Activated CD8-positive, alpha-beta T cell treated with anti-CD3 and anti-CD28 coated beads for 36 hours (primary cell): ENCODE measurements around the gene TENT5C. TPM values are rescaled to one million over a fixed set of nuclear protein-coding genes. Genes with fewer than 3 reads are reported as not detected.
"Not testable (repeated sequence)": the region's sequence is repeated elsewhere in the genome, so short reads cannot be mapped to it uniquely, and the experiment has no call there.

Experiments used
- ATAC-seq: fragments of 200-7000 bp; cut with Tn5 transposase; one replicate; pipeline ENCODE4 v1.10.0; 2021; ENCODE audit warnings: mild to moderate bottlenecking, moderate library complexity
- CTCF ChIA-PET: fragments of 350-600 bp; sonication (Branson Sonifier 250); formaldehyde crosslinking; loops from one replicate; lab custom pipeline; 2021; ENCODE audit warnings: antibody characterized with exemption; lab: Charles Lee
- POLR2A ChIA-PET: fragments of 350-600 bp; sonication (Branson Sonifier 250); formaldehyde crosslinking; loops from one replicate; lab custom pipeline; 2021; ENCODE audit warnings: antibody characterized with exemption; lab: Charles Lee
- DNase-seq: peaks from one replicate; pipeline ENCODE4 v3.0.0-alpha.2; 2020
- H3K27ac Mint-ChIP-seq: one replicate; pipeline ENCODE4 v1.8.0; 2021; ENCODE audit warnings: mild to moderate bottlenecking, mixed read lengths
- H3K27me3 Mint-ChIP-seq: one replicate; pipeline ENCODE4 v1.8.0; 2021; ENCODE audit warnings: mixed read lengths
- H3K36me3 Mint-ChIP-seq: one replicate; pipeline ENCODE4 v1.8.0; 2021; ENCODE audit warnings: low read depth, mixed read lengths
- H3K4me1 Mint-ChIP-seq: one replicate; pipeline ENCODE4 v1.8.0; 2021; ENCODE audit warnings: low read depth, mixed read lengths
- H3K4me3 Mint-ChIP-seq: one replicate; pipeline ENCODE4 v1.8.0; 2021; ENCODE audit warnings: mild to moderate bottlenecking, moderate library complexity, mixed read lengths
- H3K9me3 Mint-ChIP-seq: one replicate; pipeline ENCODE4 v1.8.0; 2021; ENCODE audit warnings: mixed read lengths
- intact Hi-C: fragments of 100-400 bp; cut with micrococcal nuclease; formaldehyde crosslinking; loops from one replicate; pipeline ENCODE4 v1.10.0; 2022
- total RNA-seq, 2 experiments: library from RNA; stranded (reverse); gene quantifications; one replicate each; pipeline ENCODE4 v1.2.3, GENCODE V29; 2021
- TF ChIP-seq, protein P1 (sequence below): fragments of 200-600 bp; IDR thresholded peaks from one replicate; pipeline ENCODE4 v1.8.0; 2022; ENCODE audit warnings: antibody characterized with exemption, mild to moderate bottlenecking

The TENT5C gene
- total RNA-seq = 10 to 100 TPM; 13.1 to 13.6 TPM

DNA sequence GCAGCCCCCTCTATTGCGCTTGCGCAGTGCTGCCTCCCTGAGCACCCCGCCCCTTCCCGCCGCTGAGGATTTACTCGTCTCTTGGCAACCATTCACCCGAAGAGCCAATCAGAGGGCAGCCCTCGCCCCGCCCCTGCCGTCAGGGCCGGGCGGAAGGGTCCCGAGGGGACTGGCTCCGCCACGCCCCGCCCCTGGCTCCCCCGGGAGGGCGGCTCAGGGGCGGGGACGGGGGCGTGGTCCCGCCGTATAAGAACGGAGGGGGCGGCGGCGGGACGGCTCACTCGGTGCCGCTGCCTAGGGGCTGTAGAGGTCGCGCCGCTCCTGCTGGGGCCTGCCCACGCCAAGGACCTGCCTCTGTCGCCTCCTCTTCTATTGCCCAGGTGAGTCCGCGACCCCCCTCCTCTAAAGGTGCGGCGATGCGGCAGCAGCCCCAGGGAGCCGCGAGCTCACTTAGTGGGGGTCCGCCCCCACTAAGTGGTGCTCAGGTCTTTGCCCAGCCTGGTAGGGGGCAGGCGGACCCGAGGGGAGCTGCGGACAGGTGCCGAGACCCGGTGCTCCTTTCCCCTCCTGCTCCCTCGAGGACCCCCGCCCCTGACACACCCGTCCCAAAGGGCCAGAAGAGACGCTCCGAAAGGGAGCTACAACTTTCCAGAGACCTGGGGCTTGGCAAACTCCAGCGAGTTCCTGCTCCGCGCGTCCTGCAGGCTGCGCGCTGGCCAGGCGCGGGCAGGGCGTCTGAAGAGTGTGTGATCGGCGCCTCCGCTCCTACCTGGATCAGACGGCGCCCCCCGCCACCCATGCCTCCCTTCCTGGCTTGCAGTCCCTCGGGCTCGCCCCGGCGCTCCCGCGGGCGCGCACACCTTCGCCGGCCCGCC, at the start of gene TENT5C:
Gene TENT5C (plus strand): TSS at position 275 of the 875 bp plus-strand sequence. CDS start 16,821 bp downstream, outside the sequence.
- Mint-ChIP-seq H3K4me1 (peaks cover 32% of the 10 kb centered on the region), H3K36me3 (peaks cover 7% of the 10 kb centered on the region), H3K27ac (peak within 1 kb of the TSS; percentile 91), H3K4me3 (peak within 1 kb of the TSS; percentile 84), H3K9me3 (no peaks in the 10 kb centered on the region), H3K27me3 (peaks cover 13% of the 10 kb centered on the region)
- POLR2A ChIA-PET = interaction anchor here (0.6 to 2.8 kb wide), 14 partner anchors 9 to 69 kb away, joined by 3 to 23 read pairs (median 3); no protein-coding TSS in a partner anchor
- peak; percentile 96 for ATAC-seq
- peak; percentile 98 for DNase-seq
- TF ChIP-seq, protein P1, sequence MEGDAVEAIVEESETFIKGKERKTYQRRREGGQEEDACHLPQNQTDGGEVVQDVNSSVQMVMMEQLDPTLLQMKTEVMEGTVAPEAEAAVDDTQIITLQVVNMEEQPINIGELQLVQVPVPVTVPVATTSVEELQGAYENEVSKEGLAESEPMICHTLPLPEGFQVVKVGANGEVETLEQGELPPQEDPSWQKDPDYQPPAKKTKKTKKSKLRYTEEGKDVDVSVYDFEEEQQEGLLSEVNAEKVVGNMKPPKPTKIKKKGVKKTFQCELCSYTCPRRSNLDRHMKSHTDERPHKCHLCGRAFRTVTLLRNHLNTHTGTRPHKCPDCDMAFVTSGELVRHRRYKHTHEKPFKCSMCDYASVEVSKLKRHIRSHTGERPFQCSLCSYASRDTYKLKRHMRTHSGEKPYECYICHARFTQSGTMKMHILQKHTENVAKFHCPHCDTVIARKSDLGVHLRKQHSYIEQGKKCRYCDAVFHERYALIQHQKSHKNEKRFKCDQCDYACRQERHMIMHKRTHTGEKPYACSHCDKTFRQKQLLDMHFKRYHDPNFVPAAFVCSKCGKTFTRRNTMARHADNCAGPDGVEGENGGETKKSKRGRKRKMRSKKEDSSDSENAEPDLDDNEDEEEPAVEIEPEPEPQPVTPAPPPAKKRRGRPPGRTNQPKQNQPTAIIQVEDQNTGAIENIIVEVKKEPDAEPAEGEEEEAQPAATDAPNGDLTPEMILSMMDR = no peak
- intact Hi-C loops = loop anchor here (2.0 to 10.0 kb wide), 2 partner anchors 53 to 71 kb away; no protein-coding TSS in a partner anchor
- CTCF ChIA-PET = interaction anchor here (1.0 to 3.7 kb wide), 7 partner anchors 15 to 71 kb away, joined by 3 to 30 read pairs (median 6); no protein-coding TSS in a partner anchor

DNA sequence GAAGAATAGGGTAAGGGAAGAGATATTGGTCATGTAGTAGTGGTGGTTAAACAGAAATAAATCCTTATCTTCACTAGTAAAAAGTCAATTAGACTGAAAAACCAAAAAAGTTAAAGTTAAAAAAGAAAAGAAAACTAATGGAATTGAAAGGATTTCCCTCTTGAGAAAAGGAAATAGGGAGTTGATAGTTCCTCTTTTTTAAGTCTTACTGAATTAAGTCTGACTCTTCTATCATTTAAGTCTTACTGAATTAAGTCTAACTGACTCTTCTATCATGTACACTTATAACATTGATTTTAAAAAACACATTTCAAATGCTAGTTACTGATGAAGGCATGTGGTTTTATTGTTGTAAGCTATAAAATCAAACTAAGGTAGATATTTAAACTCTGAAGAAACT, 49.5 kb upstream of the TENT5C start:
- ChIA-PET POLR2A (no interaction called here), CTCF (interaction anchor here (1.1 to 1.4 kb wide), 4 partner anchors 15 to 203 kb away, joined by 3 read pairs; no protein-coding TSS in a partner anchor)
- Mint-ChIP-seq H3K27me3 (peaks cover 3% of the 10 kb centered on the region), H3K9me3 (peaks cover 4% of the 10 kb centered on the region), H3K4me1 (no peaks in the 10 kb centered on the region), H3K27ac (no peak overlapping the region), H3K36me3 (peaks cover 3% of the 10 kb centered on the region), H3K4me3 (no peak overlapping the region)
- intact Hi-C loops = no loop called here
- no peak for ATAC-seq
- no peak for DNase-seq
- TF ChIP-seq, protein P1 = no peak

DNA sequence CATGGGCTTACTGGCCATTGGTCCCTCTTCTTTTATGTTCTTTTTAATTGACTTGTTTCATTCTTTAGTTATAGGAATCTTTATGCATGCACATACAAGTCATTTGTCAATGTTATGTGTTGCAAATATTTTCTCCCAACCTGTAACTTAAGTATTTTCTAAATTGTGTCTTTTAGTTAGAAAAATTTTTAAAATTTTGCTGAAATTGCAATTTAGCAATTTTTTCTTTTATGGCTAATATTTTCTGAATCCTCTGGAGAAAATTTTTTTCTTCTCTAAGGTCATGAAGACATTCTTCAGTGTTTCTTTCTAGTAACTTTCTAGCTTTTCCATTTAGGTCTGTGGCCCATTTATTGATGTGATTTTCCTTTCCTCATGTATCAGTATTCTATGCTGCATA, 48.9 kb upstream of the TENT5C start:
- TF ChIP-seq, protein P1 = no peak
- no peak for ATAC-seq
- intact Hi-C loops = no loop called here
- Mint-ChIP-seq H3K36me3 (peaks cover 3% of the 10 kb centered on the region), H3K4me1 (no peaks in the 10 kb centered on the region), H3K4me3 (no peak overlapping the region), H3K27me3 (peaks cover 3% of the 10 kb centered on the region), H3K27ac (no peak overlapping the region), H3K9me3 (peaks cover 4% of the 10 kb centered on the region)
- CTCF ChIA-PET = interaction anchor here (0.9 to 1.4 kb wide), 4 partner anchors 22 to 202 kb away, joined by 3 read pairs; no protein-coding TSS in a partner anchor
- DNase-seq = no peak
- POLR2A ChIA-PET = no interaction called here

DNA sequence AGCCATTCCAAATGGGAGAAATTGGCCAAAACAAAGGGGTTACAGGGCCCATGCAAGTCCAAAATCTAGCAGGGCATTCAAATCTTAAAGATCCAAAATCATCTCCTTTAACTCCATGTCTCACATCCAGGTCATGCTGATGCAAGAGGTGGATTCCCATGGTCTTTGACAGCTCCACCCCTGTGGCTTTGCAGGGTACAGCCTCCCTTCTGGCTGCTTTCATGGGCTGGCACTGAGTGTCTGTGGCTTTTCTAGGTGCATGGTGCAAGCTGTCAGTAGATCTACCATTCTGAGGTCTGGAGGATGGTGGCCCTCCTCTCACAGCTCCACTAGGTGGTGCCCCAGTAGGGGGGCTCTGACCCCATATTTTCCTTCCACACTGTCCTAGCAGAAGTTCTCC, 47.4 kb upstream of the TENT5C start:
- peak; percentile 28 for DNase-seq
- ATAC-seq = not testable (repeated sequence)

DNA sequence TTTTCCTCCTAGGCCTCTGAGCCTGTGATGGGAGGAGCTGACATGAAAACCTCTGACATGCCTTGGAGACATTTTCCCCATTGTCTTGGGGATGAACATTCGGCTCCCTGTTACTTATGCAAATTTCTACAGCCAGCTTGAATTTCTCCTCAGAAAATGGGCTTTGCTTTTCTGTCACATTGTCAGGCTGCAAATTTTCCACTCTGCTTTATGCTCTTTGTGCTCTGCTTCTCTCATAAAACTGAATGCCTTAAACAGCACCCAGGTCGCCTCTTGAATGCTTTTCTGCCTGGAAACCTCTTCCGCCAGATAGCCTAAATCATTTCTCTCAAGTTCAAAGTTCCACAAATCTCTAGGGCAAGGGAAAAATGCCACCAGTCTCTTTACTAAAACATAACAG, 46.7 kb upstream of the TENT5C start:
- no peak for DNase-seq
- Mint-ChIP-seq H3K9me3 (peaks cover 4% of the 10 kb centered on the region), H3K4me1 (no peaks in the 10 kb centered on the region), H3K36me3 (peaks cover 3% of the 10 kb centered on the region), H3K27ac (no peak overlapping the region), H3K4me3 (no peak overlapping the region), H3K27me3 (peaks cover 3% of the 10 kb centered on the region)
- POLR2A ChIA-PET = no interaction called here
- intact Hi-C loops = no loop called here
- CTCF ChIA-PET = interaction anchor here (1.0 kb wide), 1 partner anchor 115 kb away, joined by 5 read pairs; no protein-coding TSS in a partner anchor
- TF ChIP-seq, protein P1 = no peak
- ATAC-seq = no peak

More for the DNA sequence above, 47.4 kb upstream of the TENT5C start:
- H3K9me3 Mint-ChIP-seq, POLR2A ChIA-PET, H3K27ac Mint-ChIP-seq, H3K4me1 Mint-ChIP-seq, H3K4me3 Mint-ChIP-seq, H3K27me3 Mint-ChIP-seq, H3K36me3 Mint-ChIP-seq, intact Hi-C loops: not testable (repeated sequence)
- CTCF ChIA-PET = interaction anchor here (1.0 kb wide), 2 partner anchors 23 to 116 kb away, joined by 5 read pairs; no protein-coding TSS in a partner anchor
